Measurements from ENCODE around the gene HHAT. TPM values are rescaled to one million over a fixed set of nuclear protein-coding genes. Genes with fewer than 3 reads are reported as not detected.
A peak's percentile ranks its signal among the peaks of the same experiment; 100 is the strongest.

HHAT gene
- polyA plus RNA-seq, 2 of the 4 experiments (the other 2 are of a cell fraction) = 3.8 to 4.5 TPM

- H3K27ac ChIP-seq = 0 out of 6 replicates have a peak overlapping the region, but pooled peaks of 1 of the 2 experiments have one; percentile 32
- peaks cover 7% of the 10 kb centered on the region; the same call in 1 of the 3 replicates for H3K4me1 ChIP-seq
- ChIA-PET CTCF (interaction anchor here (1.0 to 1.7 kb wide), 2 partner anchors 11 to 14 kb away, joined by 3 to 4 read pairs; no protein-coding TSS in a partner anchor), POLR2A (no interaction called here)
- H3K9me3 ChIP-seq = no peaks in the 10 kb centered on the region
- DNase-seq (ENCODE audit: low read depth in 1 of 2, low spot score in 1 of 2) = no peak
- TF ChIP-seq EHF (CRISPR knock-in tag; IDR thresholded peaks at IDR 0.05) (no peak), FOSB (CRISPR knock-in tag; IDR thresholded peaks at IDR 0.05) (no peak), RAD21 (conservative IDR thresholded peaks at IDR 0.05 in 1 of 2, IDR thresholded peaks at IDR 0.05 in 1 of 2) (no peak), MAX (IDR thresholded peaks at IDR 0.05) (no peak), CBX2 (IDR thresholded peaks at IDR 0.05; ENCODE audit: borderline replicate concordance, low read depth) (no peak), CHD4 (IDR thresholded peaks at IDR 0.05; ENCODE audit: borderline replicate concordance) (no peak)
- ATAC-seq = no peak
- H3K4me2 ChIP-seq = no peak overlapping the region
- no peak overlapping the region for H3K4me3 ChIP-seq
- no peak for FAIRE-seq
- WGBS (ENCODE audit: missing lambda C conversion rate) = 90% methylated on average over 6 of the region's 6 CpGs
Measured at GRCh38 chr1:210633636-210634035, 304.9 kb downstream of the HHAT start.

GRCh38 chr1:210635108-210635507 is 306.4 kb downstream of the HHAT start:
- H3K27ac ChIP-seq = no peak overlapping the region
- no peak overlapping the region for H3K4me3 ChIP-seq
- no peaks in the 10 kb centered on the region for H3K9me3 ChIP-seq
- FAIRE-seq (no peak), ATAC-seq (no peak), DNase-seq (ENCODE audit: low read depth in 1 of 2, low spot score in 1 of 2) (no peak)
- POLR2A ChIA-PET = no interaction called here
- WGBS (ENCODE audit: missing lambda C conversion rate) = 81% methylated on average over 2 of the region's 2 CpGs
- peaks cover 7% of the 10 kb centered on the region; the same call in 1 of the 3 replicates for H3K4me1 ChIP-seq
- CTCF ChIA-PET = interaction anchor here (1.5 kb wide), 1 partner anchor 499 kb away, joined by 8 read pairs; the partner anchor contains the start of gene KCNH1
- H3K4me2 ChIP-seq = no peak overlapping the region
- peak; percentile 77 for TF ChIP-seq MAFK (IDR thresholded peaks at IDR 0.05; ENCODE audit: partially characterized antibody)
- no peak for TF ChIP-seq SREBF2 (IDR thresholded peaks at IDR 0.05)

GRCh38 chr1:210641582-210641981 is 312.9 kb downstream of the HHAT start:
- POLR2A ChIA-PET = no interaction called here
- H3K27ac ChIP-seq = no peak overlapping the region
- no peaks in the 10 kb centered on the region for H3K4me1 ChIP-seq
- no peak overlapping the region for H3K4me3 ChIP-seq
- H3K4me2 ChIP-seq = no peak overlapping the region
- CTCF ChIA-PET = interaction anchor here (0.9 kb wide), 1 partner anchor 493 kb away, joined by 3 read pairs; no protein-coding TSS in a partner anchor
- TF ChIP-seq HEYL (CRISPR knock-in tag; IDR thresholded peaks at IDR 0.05) (no peak), HOXB13 (CRISPR knock-in tag; IDR thresholded peaks at IDR 0.05; ENCODE audit: low read depth) (no peak), ZSCAN20 (CRISPR knock-in tag; IDR thresholded peaks at IDR 0.05) (no peak), RCOR1 (IDR thresholded peaks at IDR 0.05; ENCODE audit: low read depth, low read length) (no peak)
- no peak for ATAC-seq
- no peaks in the 10 kb centered on the region for H3K9me3 ChIP-seq
- FAIRE-seq = no peak
- no peak for DNase-seq (ENCODE audit: low read depth in 1 of 2, low spot score in 1 of 2)
- 74% methylated on average over 5 of the region's 5 CpGs for WGBS (ENCODE audit: missing lambda C conversion rate)

GRCh38 chr1:210645582-210646257 is 317.0 kb downstream of the HHAT start:
- no peak for FAIRE-seq
- CTCF ChIA-PET = interaction anchor here (1.4 kb wide), 1 partner anchor 488 kb away, joined by 4 read pairs; the partner anchor contains the start of gene KCNH1
- peak overlapping the region in 1 of 2 experiments; percentile 9; a peak in 1 of 6 replicates for H3K27ac ChIP-seq
- no peak for ATAC-seq
- H3K9me3 ChIP-seq = no peaks in the 10 kb centered on the region
- no peak overlapping the region for H3K4me3 ChIP-seq
- no peak for DNase-seq (ENCODE audit: low read depth in 1 of 2, low spot score in 1 of 2)
- WGBS (ENCODE audit: missing lambda C conversion rate) = 81% methylated on average over 7 of the region's 7 CpGs
- POLR2A ChIA-PET = no interaction called here
- H3K4me2 ChIP-seq = no peak overlapping the region
- no peak for TF ChIP-seq GATA3 (IDR thresholded peaks at IDR 0.05; ENCODE audit: borderline replicate concordance)
- TF ChIP-seq TP53 (CRISPR knock-in tag; IDR thresholded peaks at IDR 0.05) = no peak
- no peak for TF ChIP-seq EHMT2 (IDR thresholded peaks at IDR 0.05; ENCODE audit: low read depth)
- no peak for TF ChIP-seq BCL3 (IDR thresholded peaks at IDR 0.05)
- TF ChIP-seq FOSL2 (IDR thresholded peaks at IDR 0.05) = no peak
- no peak for TF ChIP-seq FOSL2 (CRISPR knock-in tag; IDR thresholded peaks at IDR 0.05)
- no peak for TF ChIP-seq HEYL (CRISPR knock-in tag; IDR thresholded peaks at IDR 0.05)
- no peak for TF ChIP-seq CBX2 (IDR thresholded peaks at IDR 0.05; ENCODE audit: borderline replicate concordance, low read depth)
- TF ChIP-seq NPAS2 (CRISPR knock-in tag; IDR thresholded peaks at IDR 0.05; ENCODE audit: borderline replicate concordance) = no peak
- no peak for TF ChIP-seq BHLHE40 (IDR thresholded peaks at IDR 0.05; ENCODE audit: low read depth, low read length)
- H3K4me1 ChIP-seq = peaks cover 11% of the 10 kb centered on the region
